CD4-positive, alpha-beta T cell treated with Interleukin-4 for 1 hour (primary cell): ENCODE measurements around the gene SPINT4.
"Not testable (repeated sequence)": the region's sequence is repeated elsewhere in the genome, so short reads cannot be mapped to it uniquely, and the experiment has no call there.

Source experiments
- DNase-seq, 2 donors: peaks; one replicate each; pipeline ENCODE4 v3.0.0-alpha.2; 2020 to 2022

Gene SPINT4

GRCh38 chr20:45722047-45722446, at the start of gene SPINT4:
Gene SPINT4 (plus strand): TSS chr20:45722347. CDS start chr20:45722368, 21 bp downstream.
- DNase-seq, result no peak

GRCh38 chr20:45672765-45673164, 49.4 kb upstream of the SPINT4 start:
- no peak for DNase-seq

DNA sequence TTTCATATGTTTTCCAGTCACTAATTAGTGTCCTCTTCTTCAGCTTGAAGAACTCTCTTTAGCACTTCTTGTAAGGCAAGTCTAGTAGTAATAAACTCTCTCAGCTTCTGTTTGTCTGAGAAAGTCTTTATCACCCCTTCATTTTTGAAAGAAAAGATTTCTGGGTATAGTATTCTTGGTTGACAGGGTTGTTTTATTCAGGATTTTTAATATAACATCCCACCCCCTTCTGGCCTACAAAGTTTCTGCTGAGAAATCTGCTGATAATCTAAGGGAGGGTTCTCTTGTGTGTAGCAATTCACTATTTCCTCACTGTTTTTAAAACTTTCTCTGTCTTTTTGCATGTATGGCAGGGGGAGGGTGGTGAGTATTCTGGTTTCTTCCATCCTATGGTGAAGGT, 42.5 kb upstream of the SPINT4 start:
- DNase-seq, result no peak

DNA sequence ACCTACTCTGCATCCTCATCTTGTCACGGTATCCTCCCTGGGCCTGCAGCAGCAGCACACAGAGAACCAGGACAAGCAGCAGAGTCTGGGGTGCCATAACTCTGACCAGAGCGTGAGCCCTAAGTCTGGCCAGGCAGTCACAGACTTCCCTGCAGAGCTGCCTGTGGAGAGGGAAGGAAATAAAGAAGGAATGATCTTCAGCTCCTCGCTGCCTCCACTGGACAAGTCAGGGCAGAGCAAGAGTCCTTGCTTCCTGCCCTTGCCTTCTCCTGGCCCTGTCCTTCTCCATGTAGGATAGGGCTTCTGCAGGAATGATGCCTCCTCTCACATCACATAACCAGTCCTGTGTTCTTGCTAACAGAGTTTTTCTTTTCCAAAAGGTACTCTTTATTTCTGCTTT, 36.3 kb upstream of the SPINT4 start:
- DNase-seq, result no peak

DNA sequence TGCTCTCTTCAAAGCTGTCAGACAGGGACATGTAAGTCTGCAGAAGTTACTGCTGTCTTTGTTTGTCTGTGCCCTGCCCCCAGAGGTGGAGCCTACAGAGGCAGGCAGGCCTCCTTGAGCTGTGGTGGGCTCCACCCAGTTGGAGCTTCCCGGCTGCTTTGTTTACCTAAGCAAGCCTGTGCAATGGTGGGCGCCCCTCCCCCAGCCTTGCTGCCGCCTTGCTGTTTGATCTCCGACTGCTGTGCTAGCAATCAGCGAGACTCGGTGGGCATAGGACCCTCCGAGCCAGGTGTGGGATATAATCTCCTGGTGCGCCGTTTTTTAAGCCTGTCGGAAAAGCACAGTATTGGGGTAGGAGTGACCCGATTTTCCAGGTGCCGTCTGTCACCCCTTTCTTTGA, 28.8 kb upstream of the SPINT4 start:
- not testable (repeated sequence) for DNase-seq

- no peak for DNase-seq
These were observed 26.7 kb upstream of the SPINT4 start for GRCh38 chr20:45695496-45695895.

GRCh38 chr20:45701104-45701503, 21.0 kb upstream of the SPINT4 start:
- DNase-seq, result no peak

- DNase-seq, result no peak
These were observed 20.3 kb upstream of the SPINT4 start, which contains the start of gene WFDC13 for GRCh38 chr20:45701873-45702272. Gene WFDC13 (plus strand): TSS chr20:45702038. CDS start chr20:45702124, 86 bp downstream.

- no peak for DNase-seq
These were observed 17.0 kb upstream of the SPINT4 start, which contains the start of gene WFDC10B for GRCh38 chr20:45704969-45705637. Gene WFDC10B (minus strand): TSS chr20:45705019. CDS start chr20:45685992, 19,027 bp downstream.

- DNase-seq, result not testable (repeated sequence)
These were observed 5.9 kb upstream of the SPINT4 start for GRCh38 chr20:45716141-45716688.

DNA sequence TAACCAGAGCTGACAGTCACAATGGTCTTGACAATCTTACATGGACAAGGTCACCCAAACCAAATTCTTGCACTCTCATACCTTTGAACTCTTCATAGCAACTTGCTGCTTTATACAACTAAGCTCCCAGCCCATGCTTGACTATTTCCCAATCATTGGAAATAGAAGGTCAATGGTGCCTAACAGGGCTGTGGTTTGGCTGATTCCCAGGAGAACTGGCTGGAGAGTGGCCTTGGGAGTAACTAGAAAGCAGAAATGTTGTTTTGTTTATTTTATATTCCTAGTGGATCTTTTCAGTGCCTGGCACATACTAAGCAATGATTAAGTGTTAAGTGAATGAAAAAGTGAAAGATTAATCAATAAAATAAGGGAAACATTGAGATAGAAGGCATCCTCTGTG, 3.0 kb downstream of the SPINT4 start:
- DNase-seq, result no peak

GRCh38 chr20:45727044-45727443, 4.9 kb downstream of the SPINT4 start:
- DNase-seq, result no peak

DNA sequence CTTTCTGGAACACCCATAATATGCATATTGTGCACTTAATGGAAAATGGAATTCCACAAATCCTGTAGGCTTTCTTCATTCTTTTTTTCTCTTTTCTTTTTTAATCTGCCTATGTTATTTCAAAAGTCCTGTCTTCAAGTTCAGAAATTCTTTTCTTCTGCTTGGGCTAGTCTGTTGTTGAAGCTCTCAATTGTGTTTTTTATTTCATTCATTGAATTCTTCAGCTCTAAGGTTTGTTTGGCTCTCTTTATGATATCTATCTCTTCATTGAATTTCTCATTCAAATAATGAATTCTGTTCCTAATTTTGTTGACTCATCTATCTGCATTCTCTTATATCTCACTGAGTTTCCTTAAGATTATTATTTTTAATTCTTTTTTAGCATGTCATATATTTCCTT, 10.1 kb downstream of the SPINT4 start:
- DNase-seq, result no peak

DNA sequence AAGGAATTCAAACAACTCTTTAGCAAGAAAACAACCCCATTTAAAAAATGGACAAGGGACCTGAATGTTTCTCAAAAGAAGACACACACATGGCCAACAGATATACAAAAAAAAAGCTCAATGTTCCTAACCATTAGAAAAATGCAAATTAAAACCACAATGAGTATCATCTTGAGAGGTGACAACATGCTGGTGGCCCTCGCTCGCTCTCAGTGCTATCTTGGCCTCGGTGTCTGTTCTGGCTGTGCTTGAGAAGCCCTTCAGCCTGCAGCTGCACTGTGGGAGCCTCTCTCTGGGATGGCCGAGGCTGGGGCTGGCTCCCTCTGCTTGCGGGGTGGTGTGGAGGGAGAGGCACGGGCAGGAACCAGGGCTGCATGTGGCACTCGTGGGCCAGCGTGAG, 13.4 kb downstream of the SPINT4 start:
- no peak for DNase-seq

GRCh38 chr20:45735988-45736387, 13.8 kb downstream of the SPINT4 start:
- no peak for DNase-seq

- DNase-seq, result no peak
These were observed 20.4 kb downstream of the SPINT4 start for GRCh38 chr20:45742596-45742995.

DNA sequence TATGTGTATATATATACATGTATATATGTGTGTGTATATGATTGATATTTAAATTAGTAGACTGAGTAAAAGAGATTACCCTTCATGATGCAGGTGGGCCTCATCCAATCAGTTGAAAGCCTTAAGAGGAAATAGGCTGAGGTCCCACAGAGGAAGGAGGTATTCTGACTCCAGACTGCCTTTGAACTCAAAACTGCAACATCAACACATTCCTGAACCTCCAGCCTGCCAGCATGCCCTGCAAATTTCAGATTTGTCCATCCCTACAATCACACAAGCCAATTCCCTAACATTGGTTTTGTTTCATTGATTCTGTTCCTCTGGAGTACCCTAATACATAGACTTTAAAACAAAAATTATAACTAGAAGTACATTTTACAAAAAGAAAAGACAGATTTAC, 22.9 kb downstream of the SPINT4 start:
- no peak for DNase-seq

- no peak for DNase-seq
These were observed 29.6 kb downstream of the SPINT4 start for GRCh38 chr20:45751721-45752120.

DNA sequence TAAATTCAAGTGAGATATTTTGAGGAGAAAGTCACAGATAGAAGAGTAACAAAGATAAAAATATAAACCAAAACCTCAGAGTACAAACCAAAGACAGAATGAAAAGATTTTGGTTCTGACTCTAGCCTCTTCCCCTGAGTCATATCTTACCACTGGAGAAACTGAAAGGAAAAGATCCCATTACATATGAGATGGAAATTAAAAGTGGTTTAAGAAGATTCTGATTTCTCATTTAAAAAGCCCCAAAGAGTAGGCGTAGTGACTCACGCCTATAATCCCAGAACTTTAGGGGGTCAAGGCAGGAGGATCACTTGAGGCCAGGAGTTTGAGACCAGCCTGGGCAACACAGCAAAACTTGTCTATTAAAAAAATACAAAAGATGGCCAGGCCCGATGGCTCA, 30.6 kb downstream of the SPINT4 start:
- DNase-seq, result no peak

- no peak for DNase-seq
These were observed 35.9 kb downstream of the SPINT4 start for GRCh38 chr20:45758096-45758495.

GRCh38 chr20:45759921-45760320, 37.8 kb downstream of the SPINT4 start:
- DNase-seq, result not testable (repeated sequence)

DNA sequence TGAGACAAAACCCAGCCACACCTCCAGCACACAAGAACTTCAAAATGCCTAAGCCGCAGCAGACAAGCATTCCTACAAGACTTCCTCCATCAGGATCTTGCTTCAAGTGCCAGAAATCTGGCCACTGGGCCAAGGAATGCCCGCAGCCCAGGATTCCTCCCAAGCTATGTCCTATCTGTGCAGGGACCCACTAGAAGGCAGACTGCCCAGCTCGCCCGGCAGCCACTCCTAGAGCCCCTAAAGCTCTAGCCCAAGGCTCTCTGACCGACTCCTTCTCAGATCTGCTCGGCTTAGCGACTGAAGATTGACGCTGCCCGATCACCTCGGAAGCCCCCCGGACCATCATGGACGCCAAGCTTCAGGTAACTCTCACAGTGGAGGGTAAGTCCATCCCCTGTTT, 39.8 kb downstream of the SPINT4 start:
- not testable (repeated sequence) for DNase-seq

DNA sequence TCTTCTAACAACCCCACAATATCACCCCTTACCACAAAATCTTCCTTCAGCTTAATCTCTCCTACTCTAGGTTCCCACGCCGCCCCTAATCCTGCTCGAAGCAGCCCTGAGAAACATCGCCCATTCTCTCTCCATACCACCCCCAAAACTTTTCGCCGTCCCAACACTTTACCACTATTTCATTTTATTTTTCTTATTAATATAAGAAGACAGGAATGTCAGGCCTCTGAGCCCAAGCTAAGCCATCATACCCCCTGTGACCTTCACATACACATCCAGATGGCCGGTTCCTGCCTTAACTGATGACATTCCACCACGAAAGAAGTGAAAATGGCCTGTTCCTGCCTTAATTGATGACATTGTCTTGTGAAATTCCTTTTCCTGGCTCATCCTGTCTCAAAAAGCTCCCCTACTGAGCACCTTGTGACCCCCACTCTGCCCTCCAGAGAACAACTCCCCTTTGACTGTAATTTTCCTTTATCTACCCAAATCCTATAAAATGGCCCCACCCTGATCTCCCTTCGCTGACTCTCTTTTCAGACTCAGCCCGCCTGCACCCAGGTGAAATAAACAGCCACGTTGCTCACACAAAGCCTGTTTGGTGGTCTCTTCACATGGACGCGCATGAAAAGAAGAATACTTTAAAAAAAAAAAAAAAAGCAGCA, 42.6 kb downstream of the SPINT4 start:
- not testable (repeated sequence) for DNase-seq

GRCh38 chr20:45765307-45765875, 43.2 kb downstream of the SPINT4 start:
- DNase-seq, result no peak
